HTERT RPE-1 (cell line): Measurements from ENCODE around the gene TCOF1.
"Not testable (repeated sequence)": the region's sequence is repeated elsewhere in the genome, so short reads cannot be mapped to it uniquely, and the experiment has no call there.

ENCODE experiments used
- in situ Hi-C: fragments of 300-500 bp; cut with MboI; formaldehyde crosslinking; loops from 4 replicates; pipeline ENCODE4 v1.14.3; 2020; ENCODE audit warnings: low sequenced_read_pairs

TCOF1 gene

GRCh38 chr5:150413902-150414790 is 56.6 kb downstream of the TCOF1 start:
- in situ Hi-C loops: not testable (repeated sequence)

- in situ Hi-C loops: no loop called here
These were observed 62.3 kb downstream of the TCOF1 start for GRCh38 chr5:150419630-150420270.

DNA sequence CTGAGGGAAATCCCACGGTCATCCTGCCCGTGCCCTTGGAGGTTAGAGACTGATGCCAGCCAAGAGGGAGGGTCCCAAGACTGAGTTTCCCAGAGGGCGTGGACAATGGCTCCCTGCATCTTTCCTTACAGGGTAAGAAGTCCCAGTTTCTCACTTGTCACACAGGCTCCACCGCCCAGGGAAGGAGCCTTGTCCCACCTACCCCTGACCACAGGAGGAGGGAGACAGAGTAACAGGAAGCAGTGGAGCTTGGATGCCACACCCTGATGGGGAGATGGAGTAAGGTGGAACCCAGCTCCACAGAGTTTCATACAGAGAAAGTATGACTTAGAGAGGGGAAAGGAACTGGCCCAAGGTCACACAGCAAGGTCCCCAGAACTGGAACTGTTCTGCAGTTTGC is 64.6 kb downstream of the TCOF1 start:
- in situ Hi-C loops: no loop called here

DNA sequence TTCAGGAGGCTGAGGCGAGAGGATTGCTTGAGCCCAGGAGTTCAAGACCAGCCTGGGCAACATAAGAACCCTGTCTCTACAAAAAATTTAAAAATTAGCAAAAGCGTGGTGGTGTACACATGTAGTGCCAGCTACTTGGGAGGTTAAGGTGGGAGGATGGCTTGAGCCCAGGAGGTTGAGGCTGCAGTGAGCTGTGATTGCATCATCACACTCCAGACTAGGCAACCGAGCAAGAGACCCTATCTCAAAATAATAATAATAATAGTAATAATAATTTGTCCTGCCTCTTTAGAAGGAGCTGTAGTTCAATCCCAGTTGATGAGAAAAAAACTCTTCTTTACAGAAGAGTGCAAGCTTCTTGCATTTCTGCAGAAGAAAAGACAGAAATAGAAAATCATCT is 65.3 kb downstream of the TCOF1 start:
- in situ Hi-C loops: no loop called here

DNA sequence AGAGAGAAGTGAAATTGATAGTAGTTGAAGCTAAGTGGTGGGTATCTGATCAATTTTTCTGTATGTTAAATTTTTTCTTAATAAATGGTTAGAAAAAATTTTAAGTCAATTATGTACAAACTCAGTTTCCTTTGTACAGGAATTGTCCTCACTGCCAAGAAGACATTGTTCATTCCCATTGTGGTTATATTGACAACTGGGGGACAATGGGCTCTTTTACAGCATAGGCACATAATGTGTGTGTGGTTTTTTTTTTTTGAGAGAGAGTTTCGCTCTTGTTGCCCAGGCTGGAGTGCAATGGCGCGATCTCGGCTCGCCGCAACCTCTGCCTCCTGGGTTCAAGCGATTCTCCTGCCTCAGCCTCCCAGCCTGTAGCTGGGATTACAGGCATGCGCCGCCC is 68.7 kb downstream of the TCOF1 start:
- in situ Hi-C loops: not testable (repeated sequence)

DNA sequence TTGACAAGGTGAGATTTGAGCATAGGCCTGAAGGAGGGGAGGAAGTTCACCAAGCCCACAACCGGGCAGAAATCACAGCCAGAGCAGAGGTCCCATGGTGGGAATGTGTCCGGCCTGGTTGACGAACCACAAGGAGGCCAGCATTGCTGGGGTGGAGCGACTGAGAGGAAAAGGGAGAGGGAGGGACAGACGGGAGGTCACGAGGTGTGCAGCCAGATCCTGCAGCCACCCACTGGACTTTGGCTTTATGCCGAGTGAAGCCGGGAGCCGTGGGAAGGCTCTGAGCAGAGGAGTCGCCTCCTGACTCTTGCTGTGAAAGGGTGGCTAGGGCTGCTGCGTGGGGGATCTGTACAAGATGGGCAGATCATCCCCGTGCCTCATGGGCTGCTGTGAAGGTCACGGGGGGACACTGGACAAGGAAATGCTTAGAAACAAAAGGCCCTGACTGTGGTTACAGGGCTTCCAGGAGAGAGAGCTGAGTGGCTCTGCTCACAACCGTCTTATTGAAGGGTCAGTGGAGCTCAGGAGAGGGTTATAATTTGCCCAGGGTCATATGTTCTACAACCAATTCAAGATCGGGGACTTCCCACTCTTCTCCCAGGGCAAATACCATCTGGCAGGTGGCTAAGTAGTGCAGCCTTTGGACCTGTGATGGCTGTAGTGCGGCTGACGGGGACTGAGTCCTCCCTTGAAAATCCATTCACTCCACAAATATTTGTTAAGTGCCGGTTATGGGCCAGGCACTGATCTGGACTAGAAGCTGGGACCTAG is 70.8 kb downstream of the TCOF1 start:
- in situ Hi-C loops: no loop called here

DNA sequence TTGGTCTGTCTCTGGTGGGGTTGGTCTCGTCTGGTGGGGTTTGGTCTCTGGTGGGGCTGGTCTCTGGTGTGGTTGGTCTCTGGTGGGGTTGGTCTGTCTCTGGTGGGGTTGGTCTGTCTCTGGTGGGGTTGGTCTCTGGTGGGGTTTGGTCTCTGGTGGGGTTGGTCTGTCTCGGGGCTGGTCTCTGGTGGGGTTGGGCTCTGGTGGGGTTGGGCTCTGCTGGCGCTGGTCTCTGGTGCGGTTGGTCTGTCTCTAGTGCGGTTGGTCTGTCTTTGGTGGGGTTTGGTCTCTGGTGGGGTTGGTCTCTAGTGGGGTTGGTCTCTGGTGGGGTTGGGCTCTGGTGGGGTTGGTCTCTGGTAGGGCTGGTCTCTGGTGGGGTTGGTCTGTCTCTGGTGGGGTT is 71.5 kb downstream of the TCOF1 start:
- in situ Hi-C loops: no loop called here

DNA sequence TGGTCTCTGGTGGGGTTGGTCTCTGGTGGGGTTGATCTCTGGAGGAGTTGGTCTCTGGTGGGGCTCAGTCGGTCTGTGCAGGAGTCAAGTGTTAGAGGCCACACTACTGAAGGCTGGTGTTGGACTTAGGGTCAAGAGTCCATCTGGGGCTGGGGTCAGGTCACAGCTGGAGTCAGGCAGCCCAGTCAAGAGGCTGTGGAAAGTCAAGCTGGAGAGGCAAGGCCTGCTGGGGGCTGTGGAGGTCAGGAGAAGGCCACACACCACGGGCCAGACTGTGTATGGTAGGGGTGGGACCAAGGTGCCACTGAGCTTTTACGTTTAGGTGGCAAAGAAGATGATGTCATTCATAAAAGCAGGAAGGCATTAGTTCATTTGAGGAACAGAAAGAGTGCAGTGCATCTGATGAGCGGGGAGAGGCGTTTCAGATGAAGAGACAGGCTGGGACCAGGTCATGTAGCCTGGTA is 71.9 kb downstream of the TCOF1 start:
- in situ Hi-C loops: no loop called here

GRCh38 chr5:150431048-150431447 is 73.6 kb downstream of the TCOF1 start:
- in situ Hi-C loops: no loop called here

DNA sequence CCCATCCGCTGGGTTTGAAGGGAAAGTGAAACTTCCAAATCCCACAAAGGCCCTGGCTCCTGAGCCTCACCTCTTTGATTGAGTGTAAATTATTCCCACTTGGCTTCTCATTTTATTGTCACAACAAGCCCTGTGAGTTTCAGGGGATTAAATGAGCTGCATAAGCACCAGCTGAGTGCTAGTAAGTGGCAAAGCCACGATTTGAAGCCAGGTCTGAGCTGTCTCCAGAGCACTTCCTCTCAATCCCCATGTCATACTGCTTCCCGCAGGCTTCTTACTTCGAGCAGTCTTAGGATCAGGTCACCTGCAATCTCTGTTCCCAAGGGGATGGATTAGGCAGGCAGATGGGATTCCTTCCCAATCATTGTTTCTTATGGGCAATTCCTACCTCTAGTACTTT is 74.1 kb downstream of the TCOF1 start:
- in situ Hi-C loops: no loop called here

- in situ Hi-C loops: no loop called here
These were observed 77.0 kb downstream of the TCOF1 start for GRCh38 chr5:150434464-150434863.

DNA sequence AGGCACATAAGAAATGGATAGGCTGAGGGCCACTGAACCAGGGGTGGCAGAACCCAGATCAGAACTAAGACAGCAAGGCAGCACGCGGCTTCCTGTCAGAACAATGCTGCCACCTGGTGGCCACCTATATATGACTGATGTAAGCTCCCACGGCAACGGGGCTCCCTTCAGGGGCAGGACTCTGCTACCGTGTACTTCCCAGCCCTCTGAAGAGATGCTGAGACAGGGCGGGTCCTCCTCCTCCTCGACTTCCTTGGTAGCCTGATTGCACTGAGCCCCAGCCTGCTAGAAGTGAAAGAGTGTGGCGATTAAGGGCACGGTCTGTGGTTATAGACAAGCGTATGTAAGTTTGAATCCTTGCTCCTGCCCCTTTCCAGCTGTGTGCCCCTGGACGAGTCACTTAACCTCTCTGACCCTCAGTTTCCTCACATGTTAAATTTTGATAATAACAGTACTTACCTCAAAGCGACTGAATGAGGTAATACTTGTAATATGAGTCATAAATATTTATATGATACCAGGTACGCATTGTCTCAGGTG is 78.7 kb downstream of the TCOF1 start:
- in situ Hi-C loops: no loop called here

DNA sequence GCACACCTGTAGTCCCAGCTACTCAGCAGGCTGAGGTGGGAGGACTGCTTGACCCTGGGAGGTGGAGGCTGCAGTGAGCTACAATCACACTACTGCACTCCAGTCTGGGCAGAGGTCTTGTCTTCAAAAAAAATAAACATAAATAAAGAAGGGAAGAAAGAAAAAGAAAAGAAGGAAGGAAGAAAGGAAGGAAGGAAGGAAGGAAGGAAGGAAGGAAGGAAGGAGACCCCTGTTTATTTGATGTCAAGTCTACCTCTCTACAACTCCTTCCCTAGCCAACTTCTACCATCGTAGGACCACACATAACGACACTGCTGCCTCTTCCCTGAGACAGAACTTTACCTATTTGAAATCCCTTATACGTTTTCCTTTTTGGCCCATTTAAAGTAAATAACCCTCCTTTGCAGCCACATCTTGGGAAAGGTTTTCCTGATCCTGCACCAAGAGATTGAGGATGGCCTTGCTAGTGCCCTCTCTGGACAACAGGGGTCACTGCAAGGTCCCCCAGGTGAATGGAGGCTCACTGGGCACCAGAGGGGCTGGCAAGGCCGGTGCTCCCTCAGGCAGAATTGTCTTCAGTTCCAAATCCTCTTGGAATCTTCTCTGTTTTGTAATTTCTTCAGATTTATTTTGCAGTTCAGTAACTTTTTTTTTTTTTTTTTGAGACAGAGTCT is 81.5 kb downstream of the TCOF1 start:
- in situ Hi-C loops: no loop called here

DNA sequence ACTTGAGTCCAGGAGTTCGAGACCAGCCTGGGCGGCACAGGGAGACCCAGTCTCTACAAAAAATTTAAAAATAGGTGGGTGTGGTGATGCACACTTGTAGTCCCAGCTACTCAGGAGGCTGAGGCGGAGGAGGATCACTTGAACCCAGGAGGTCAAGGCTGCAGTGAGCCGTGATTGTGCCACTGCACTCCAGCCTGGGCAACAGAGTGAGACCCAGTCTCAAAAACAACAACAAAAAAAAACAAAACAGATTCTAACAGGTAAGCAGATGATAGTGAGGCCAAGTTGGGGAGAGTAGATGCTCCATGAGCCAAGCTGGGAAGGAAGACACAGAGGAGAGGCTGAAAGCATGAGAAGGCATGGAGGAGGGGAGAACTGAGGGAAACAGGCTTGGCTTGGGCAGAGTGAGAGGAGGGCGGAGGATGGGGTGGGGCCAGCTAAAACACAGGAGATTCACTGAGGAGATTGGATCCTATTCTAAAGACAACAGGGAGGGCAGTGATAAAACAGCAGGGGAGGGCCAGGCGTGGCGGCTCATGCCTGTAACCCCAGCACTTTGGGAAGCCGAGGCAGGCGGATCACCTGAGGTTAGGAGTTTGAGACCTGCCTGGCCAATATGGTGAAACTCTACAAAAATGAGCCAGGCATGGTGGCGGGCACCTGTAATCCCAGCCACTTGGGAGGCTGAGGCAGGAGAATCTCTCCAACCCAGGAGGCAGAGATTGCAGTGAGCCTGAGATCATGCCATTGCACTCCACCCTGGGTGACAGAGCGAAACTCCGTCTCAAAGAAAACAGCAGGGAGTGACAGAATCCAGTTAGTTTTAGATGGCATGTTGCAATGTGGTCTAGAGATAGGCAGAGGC is 83.7 kb downstream of the TCOF1 start:
- in situ Hi-C loops: no loop called here

DNA sequence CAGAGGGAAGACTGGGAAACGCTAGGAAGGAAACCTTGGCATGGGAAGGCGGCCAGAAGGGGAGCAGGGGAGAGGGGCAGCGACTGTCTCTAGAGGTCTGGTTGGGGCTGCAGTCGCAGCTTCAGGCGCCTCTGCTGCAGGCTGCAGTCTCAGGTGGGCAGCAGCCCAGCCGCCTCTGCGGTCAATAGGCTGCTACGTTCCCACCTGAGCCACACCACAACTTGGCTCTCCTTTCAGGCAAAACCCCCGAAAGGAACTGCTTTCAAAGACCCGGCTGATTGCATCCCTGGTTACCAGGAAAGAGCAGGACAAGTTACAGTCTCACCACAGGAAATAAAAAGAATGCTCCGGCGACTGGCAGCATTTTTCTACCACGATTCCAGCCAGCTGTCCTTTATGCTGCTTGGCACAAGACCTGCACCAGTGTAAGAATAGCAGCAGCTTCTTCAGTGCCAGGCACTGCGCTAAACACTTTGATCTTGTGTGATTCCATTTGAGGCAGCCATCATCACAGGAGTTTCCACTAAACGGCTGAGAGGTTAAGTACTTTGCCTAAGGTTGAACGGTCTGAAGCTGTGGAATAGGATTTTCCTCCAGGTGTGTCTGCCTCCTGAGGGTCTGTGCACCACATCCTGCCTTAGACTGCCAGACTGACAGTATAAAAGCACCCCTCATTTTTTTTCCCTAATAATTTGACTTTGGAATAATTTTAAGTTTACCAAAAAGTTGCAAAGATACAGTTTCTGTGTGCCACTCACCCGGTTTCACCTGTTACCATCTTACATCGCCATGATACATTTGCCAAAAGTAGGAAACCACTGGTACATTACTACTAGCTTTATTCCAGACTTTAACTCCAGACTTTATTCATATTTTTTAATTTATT is 84.6 kb downstream of the TCOF1 start:
- in situ Hi-C loops: no loop called here

GRCh38 chr5:150442699-150443080 is 85.2 kb downstream of the TCOF1 start:
- in situ Hi-C loops: no loop called here

- in situ Hi-C loops: no loop called here
These were observed 86.0 kb downstream of the TCOF1 start for GRCh38 chr5:150443242-150444075.

GRCh38 chr5:150444770-150445169 is 87.3 kb downstream of the TCOF1 start:
- in situ Hi-C loops: no loop called here
